Naive thymus-derived CD4-positive, alpha-beta T cell (primary cell): ENCODE data around the gene PAEP. TPM values are rescaled to one million over a fixed set of nuclear protein-coding genes. Genes with fewer than 3 reads are reported as not detected.

Source experiments
- ATAC-seq: fragments of 150-1000 bp; cut with Tn5 transposase; 2 replicates; pipeline ENCODE4 v1.10.0; 2021; ENCODE audit warnings: mild to moderate bottlenecking, moderate library complexity
- CTCF ChIA-PET: fragments of 350-600 bp; sonication (Branson Sonifier 250); formaldehyde crosslinking; loops from one replicate; lab custom pipeline; 2021; ENCODE audit warnings: antibody characterized with exemption; lab: Charles Lee
- POLR2A ChIA-PET: fragments of 350-600 bp; sonication (Branson Sonifier 250); formaldehyde crosslinking; loops from one replicate; lab custom pipeline; 2021; ENCODE audit warnings: antibody characterized with exemption, inconsistent platforms; lab: Charles Lee
- DNase-seq, 9 donors: peaks; one replicate each; pipeline versions ENCODE4 v3.0.0 to v3.0.0-alpha.2; 2020 to 2022; ENCODE audit warnings: mixed read lengths in 1 of 9
- H3K27ac ChIP-seq: one replicate; pipeline ENCODE4 v1.7.0; 2013; ENCODE audit warnings: mild to moderate bottlenecking, low read depth, low read length, moderate library complexity
- H3K27me3 ChIP-seq, 2 donors: one replicate each; pipeline ENCODE4 v1.7.0; 2013; ENCODE audit warnings: low read length in 2 of 2, mild to moderate bottlenecking in 2 of 2, moderate library complexity in 2 of 2; ENCODE audit not compliant: control insufficient read depth in 2 of 2, insufficient read depth in 2 of 2
- H3K36me3 ChIP-seq, 3 experiments: 1 replicate in 2 of 3; 2 replicates in 1 of 3; pipeline ENCODE4 v1.7.0; 2013; ENCODE audit warnings: low read length in 3 of 3, mild to moderate bottlenecking in 3 of 3, moderate library complexity in 1 of 3; ENCODE audit not compliant: insufficient read depth in 3 of 3, control insufficient read depth in 2 of 3
- H3K4me1 ChIP-seq, 2 donors: one replicate each; pipeline ENCODE4 v1.7.0; 2013; ENCODE audit warnings: low read length in 2 of 2, mild to moderate bottlenecking in 2 of 2, moderate library complexity in 1 of 2; ENCODE audit not compliant: control insufficient read depth in 2 of 2, insufficient read depth in 2 of 2
- H3K4me3 ChIP-seq: 2 replicates; pipeline ENCODE4 v1.7.0; 2013; ENCODE audit warnings: mild to moderate bottlenecking, low read length
- H3K9me3 ChIP-seq, 3 experiments: 1 replicate in 2 of 3; 2 replicates in 1 of 3; pipeline ENCODE4 v1.7.0; 2013; ENCODE audit warnings: low read length in 3 of 3; ENCODE audit not compliant: control insufficient read depth in 2 of 3
- H3K27ac Mint-ChIP-seq, 9 donors: one replicate each; pipeline ENCODE4 v1.8.0; 2020 to 2022; ENCODE audit warnings: mixed read lengths in 9 of 9, mild to moderate bottlenecking in 8 of 9, moderate library complexity in 5 of 9, inconsistent platforms in 2 of 9
- H3K27me3 Mint-ChIP-seq, 5 donors: one replicate each; pipeline ENCODE4 v1.8.0; 2021 to 2022; ENCODE audit warnings: mixed read lengths in 5 of 5, mild to moderate bottlenecking in 1 of 5
- H3K36me3 Mint-ChIP-seq, 5 donors: one replicate each; pipeline ENCODE4 v1.8.0; 2020 to 2022; ENCODE audit warnings: mixed read lengths in 5 of 5, mild to moderate bottlenecking in 3 of 5, inconsistent platforms in 1 of 5
- H3K4me1 Mint-ChIP-seq, 7 donors: one replicate each; pipeline ENCODE4 v1.8.0; 2020 to 2022; ENCODE audit warnings: mixed read lengths in 7 of 7, mild to moderate bottlenecking in 3 of 7, inconsistent platforms in 1 of 7
- H3K4me3 Mint-ChIP-seq, 10 donors: one replicate each; pipeline ENCODE4 v1.8.0; 2020 to 2022; ENCODE audit warnings: mild to moderate bottlenecking in 10 of 10, mixed read lengths in 10 of 10, moderate library complexity in 6 of 10, inconsistent platforms in 2 of 10
- H3K9me3 Mint-ChIP-seq, 11 donors: one replicate each; pipeline ENCODE4 v1.8.0; 2020 to 2022; ENCODE audit warnings: mixed read lengths in 11 of 11, mild to moderate bottlenecking in 4 of 11, inconsistent platforms in 1 of 11, moderate library complexity in 1 of 11
- intact Hi-C, 2 donors: fragments of 100-400 bp; cut with micrococcal nuclease; formaldehyde crosslinking; loops; one replicate each; pipeline ENCODE4 v1.15.1; 2023
- polyA plus RNA-seq, 2 donors: library from polyadenylated mRNA; unstranded; fragments of 300-500 nt; fragmentation: Illumina TruSeq; gene quantifications; one replicate each; pipeline ENCODE4 v1.2.3, GENCODE V29; 2021
- total RNA-seq, 6 experiments: library from RNA in 5 of 6; stranded (reverse) in 5 of 6; gene quantifications; 1 replicate in 5 of 6; 2 replicates in 1 of 6; pipeline ENCODE4 v1.2.3 and lab custom pipeline; 2021 to 2026

PAEP gene
- total and polyA plus RNA-seq, 7 experiments from 2014 or later = not detected

- no peak for ATAC-seq
- intact Hi-C loops = loop anchor here in 1 of 2 donors (10.0 kb wide), 1 partner anchor 519 kb away; no protein-coding TSS in a partner anchor
- no peaks in the 10 kb centered on the region for H3K9me3 Mint-ChIP-seq
- no peak overlapping the region for H3K4me3 ChIP-seq
- H3K27me3 ChIP-seq = no peaks in the 10 kb centered on the region
- POLR2A ChIA-PET = no interaction called here
- no peaks in the 10 kb centered on the region for H3K9me3 ChIP-seq
- H3K4me1 Mint-ChIP-seq = peaks cover 0 to 3% (median 0%) of the 10 kb centered on the region in 7 donors
- H3K4me3 Mint-ChIP-seq = peak overlapping the region in 1 of 10 donors; percentile 5
- H3K36me3 ChIP-seq = no peaks in the 10 kb centered on the region
- H3K27ac ChIP-seq = no peak overlapping the region
- DNase-seq = no peak
- H3K27me3 Mint-ChIP-seq = peaks cover 0 to 26% (median 11%) of the 10 kb centered on the region in 5 donors
- no peak overlapping the region for H3K27ac Mint-ChIP-seq
- CTCF ChIA-PET = interaction anchor here (0.7 kb wide), 1 partner anchor 55 kb away, joined by 3 read pairs; no protein-coding TSS in a partner anchor
- no peaks in the 10 kb centered on the region for H3K36me3 Mint-ChIP-seq
- H3K4me1 ChIP-seq = no peaks in the 10 kb centered on the region
These were observed 43.8 kb downstream of the PAEP start for GRCh38 chr9:135605238-135605781.

- intact Hi-C loops = loop anchor here in 1 of 2 donors (10.0 kb wide), 1 partner anchor 518 kb away; no protein-coding TSS in a partner anchor
- CTCF ChIA-PET = no interaction called here
- no peak overlapping the region for H3K4me3 ChIP-seq
These were observed 45.3 kb downstream of the PAEP start for GRCh38 chr9:135606885-135607259.

GRCh38 chr9:135607401-135608293, 46.1 kb downstream of the PAEP start:
- H3K27me3 ChIP-seq = no peaks in the 10 kb centered on the region
- Mint-ChIP-seq H3K36me3 (no peaks in the 10 kb centered on the region), H3K4me1 (peaks cover 0 to 3% (median 0%) of the 10 kb centered on the region in 7 donors), H3K27ac (no peak overlapping the region), H3K9me3 (peaks cover 0 to 2% (median 0%) of the 10 kb centered on the region in 11 donors), H3K4me3 (no peak overlapping the region), H3K27me3 (peaks cover 0 to 16% (median 13%) of the 10 kb centered on the region in 5 donors)
- ChIA-PET POLR2A (no interaction called here), CTCF (no interaction called here)
- DNase-seq (no peak), ATAC-seq (no peak)
- no peaks in the 10 kb centered on the region for H3K36me3 ChIP-seq
- H3K9me3 ChIP-seq = no peaks in the 10 kb centered on the region
- H3K27ac ChIP-seq = no peak overlapping the region
- H3K4me1 ChIP-seq = no peaks in the 10 kb centered on the region
- intact Hi-C loops = loop anchor here in 1 of 2 donors (10.0 kb wide), 1 partner anchor 517 kb away; no protein-coding TSS in a partner anchor
- H3K4me3 ChIP-seq = no peak overlapping the region

More at GRCh38 chr9:135606885-135607259, 45.3 kb downstream of the PAEP start:
- H3K4me3 Mint-ChIP-seq = no peak overlapping the region
- peaks cover 0 to 14% (median 11%) of the 10 kb centered on the region in 5 donors for H3K27me3 Mint-ChIP-seq
- no peak for DNase-seq
- ATAC-seq = no peak
- Histone ChIP-seq H3K4me1 (no peaks in the 10 kb centered on the region), H3K36me3 (no peaks in the 10 kb centered on the region), H3K27ac (no peak overlapping the region), H3K27me3 (no peaks in the 10 kb centered on the region), H3K9me3 (no peaks in the 10 kb centered on the region)
- POLR2A ChIA-PET = no interaction called here
- H3K36me3 Mint-ChIP-seq = no peaks in the 10 kb centered on the region
- peaks cover 0 to 2% (median 0%) of the 10 kb centered on the region in 11 donors for H3K9me3 Mint-ChIP-seq
- H3K4me1 Mint-ChIP-seq = peaks cover 0 to 3% (median 0%) of the 10 kb centered on the region in 7 donors
- H3K27ac Mint-ChIP-seq = no peak overlapping the region

GRCh38 chr9:135608294-135608998, 46.9 kb downstream of the PAEP start:
- ATAC-seq = no peak
- H3K4me3 Mint-ChIP-seq = no peak overlapping the region
- no peak for DNase-seq
- H3K27me3 Mint-ChIP-seq = peaks cover 0 to 14% (median 13%) of the 10 kb centered on the region in 5 donors
- H3K9me3 Mint-ChIP-seq = peaks cover 0 to 2% (median 0%) of the 10 kb centered on the region in 11 donors
- H3K36me3 Mint-ChIP-seq = no peaks in the 10 kb centered on the region
- H3K27me3 ChIP-seq = no peaks in the 10 kb centered on the region
- no peak overlapping the region for H3K27ac ChIP-seq
- no peak overlapping the region for H3K27ac Mint-ChIP-seq
- no peaks in the 10 kb centered on the region for H3K4me1 ChIP-seq
- ChIA-PET POLR2A (no interaction called here), CTCF (no interaction called here)
- H3K4me1 Mint-ChIP-seq = peaks cover 0 to 2% (median 0%) of the 10 kb centered on the region in 7 donors
- intact Hi-C loops = loop anchor here in 1 of 2 donors (10.0 kb wide), 1 partner anchor 516 kb away; no protein-coding TSS in a partner anchor
- no peaks in the 10 kb centered on the region for H3K36me3 ChIP-seq
- H3K9me3 ChIP-seq = no peaks in the 10 kb centered on the region
- no peak overlapping the region for H3K4me3 ChIP-seq

GRCh38 chr9:135608999-135609317, 47.4 kb downstream of the PAEP start:
- Histone ChIP-seq H3K4me1 (no peaks in the 10 kb centered on the region), H3K4me3 (no peak overlapping the region), H3K27ac (no peak overlapping the region), H3K36me3 (no peaks in the 10 kb centered on the region), H3K9me3 (no peaks in the 10 kb centered on the region), H3K27me3 (no peaks in the 10 kb centered on the region)
- intact Hi-C loops = loop anchor here in 1 of 2 donors (10.0 kb wide), 1 partner anchor 516 kb away; no protein-coding TSS in a partner anchor
- DNase-seq = no peak
- Mint-ChIP-seq H3K36me3 (no peaks in the 10 kb centered on the region), H3K27me3 (peaks cover 0 to 13% (median 10%) of the 10 kb centered on the region in 5 donors), H3K9me3 (peaks cover 0 to 2% (median 0%) of the 10 kb centered on the region in 11 donors), H3K27ac (no peak overlapping the region), H3K4me1 (no peaks in the 10 kb centered on the region), H3K4me3 (no peak overlapping the region)
- ChIA-PET POLR2A (no interaction called here), CTCF (no interaction called here)
- ATAC-seq = no peak

GRCh38 chr9:135609366-135609955, 47.9 kb downstream of the PAEP start:
- peaks cover 0 to 13% (median 10%) of the 10 kb centered on the region in 5 donors for H3K27me3 Mint-ChIP-seq
- H3K4me3 Mint-ChIP-seq = no peak overlapping the region
- Histone ChIP-seq H3K4me1 (no peaks in the 10 kb centered on the region), H3K4me3 (no peak overlapping the region), H3K9me3 (no peaks in the 10 kb centered on the region), H3K27me3 (no peaks in the 10 kb centered on the region), H3K27ac (no peak overlapping the region), H3K36me3 (no peaks in the 10 kb centered on the region)
- H3K9me3 Mint-ChIP-seq = peaks cover 0 to 2% (median 0%) of the 10 kb centered on the region in 11 donors
- intact Hi-C loops = loop anchor here in 1 of 2 donors (10.0 kb wide), 1 partner anchor 515 kb away; no protein-coding TSS in a partner anchor
- ChIA-PET POLR2A (interaction anchor here (0.6 kb wide), 1 partner anchor 87 kb away, joined by 3 read pairs; no protein-coding TSS in a partner anchor), CTCF (no interaction called here)
- no peaks in the 10 kb centered on the region for H3K36me3 Mint-ChIP-seq
- ATAC-seq (no peak), DNase-seq (no peak)
- H3K27ac Mint-ChIP-seq = no peak overlapping the region
- no peaks in the 10 kb centered on the region for H3K4me1 Mint-ChIP-seq
